Measurements from ENCODE around the gene TH. TPM values are rescaled to one million over a fixed set of nuclear protein-coding genes. Genes with fewer than 3 reads are reported as not detected.

The TH gene
- total RNA-seq, 2 experiments from 2014 or later, result not detected

- Histone ChIP-seq H3K4me1 (ENCODE audit: insufficient read depth, low read length, poor library complexity, severe bottlenecking) (peaks cover 3% of the 10 kb centered on the region), H3K36me3 (ENCODE audit: insufficient read depth, low read length) (no peaks in the 10 kb centered on the region), H3K4me3 (ENCODE audit: low read depth, low read length, poor library complexity, severe bottlenecking) (no peak overlapping the region), H3K9me2 (ENCODE audit: insufficient read depth, low read length) (no peaks in the 10 kb centered on the region), H2AFZ (ENCODE audit: low read length) (no peak overlapping the region), H3K4me2 (ENCODE audit: low read length) (no peak overlapping the region), H4K20me1 (ENCODE audit: insufficient read depth, low read length) (no peaks in the 10 kb centered on the region), H3K79me2 (ENCODE audit: insufficient read depth, low read depth, low read length) (no peaks in the 10 kb centered on the region), H3K9me3 (ENCODE audit: low read length) (no peaks in the 10 kb centered on the region), H3K27ac (ENCODE audit: low read depth, low read length, poor library complexity, severe bottlenecking) (no peak overlapping the region)
- BruUV-seq (replicated peaks), result no TSS peak
- ChIA-PET CTCF (ENCODE audit: unreplicated experiment) (no interaction called here), POLR2A (no interaction called here)
- no peak for TF ChIP-seq EZH2phosphoT487 (IDR thresholded peaks at IDR 0.05; ENCODE audit: borderline replicate concordance, low read depth, low read length)
- no peak for TF ChIP-seq CTCF (conservative IDR thresholded peaks at IDR 0.05; ENCODE audit: low read length)
- no peak for DNase-seq (ENCODE audit: low spot score)
- intact Hi-C loops (cut with micrococcal nuclease; ENCODE audit: unreplicated experiment), result loop anchor here (5.0 kb wide), 1 partner anchor 203 kb away; the partner anchor contains the start of gene TSSC4
These were observed 28.1 kb upstream of the TH start for GRCh38 chr11:2199466-2200341.

DNA sequence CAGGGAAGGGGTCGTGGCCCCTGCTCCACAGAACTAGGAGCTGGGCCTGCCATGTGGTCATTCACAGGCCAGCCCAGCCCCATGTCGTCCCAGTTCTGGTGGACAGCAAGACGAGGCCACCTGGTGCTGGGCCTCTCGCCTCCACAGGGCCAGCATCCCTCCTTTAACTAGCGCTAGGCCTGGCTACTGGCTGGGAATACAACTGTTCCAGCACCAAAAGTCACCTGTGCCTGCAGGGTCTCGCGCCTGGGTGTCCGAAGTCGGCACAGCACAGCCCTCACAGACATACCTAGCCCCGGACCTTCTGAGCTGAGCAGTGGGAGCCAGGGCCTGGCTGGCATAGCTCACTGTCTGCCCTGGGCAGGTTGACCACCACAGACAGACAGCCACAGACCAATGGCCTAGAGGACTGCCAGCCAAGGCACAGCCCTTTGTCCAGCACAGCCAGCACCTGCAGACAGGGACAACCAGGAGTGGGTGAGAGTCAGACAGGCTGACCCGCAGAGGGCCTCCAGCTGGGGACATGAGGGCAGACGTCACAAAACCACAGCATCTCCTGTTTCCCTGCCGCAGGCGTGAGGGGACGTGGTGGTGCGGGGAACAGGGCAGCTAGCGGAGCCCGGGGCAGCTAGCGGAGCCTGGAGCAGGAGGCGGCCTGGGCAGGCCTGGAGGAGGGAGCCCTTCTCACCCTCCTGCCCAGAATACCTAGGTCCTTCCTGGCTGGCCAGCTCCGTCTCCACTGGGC lies 27.2 kb upstream of the TH start:
- ChIA-PET CTCF (ENCODE audit: unreplicated experiment) (interaction anchor here (0.6 to 1.0 kb wide), 3 partner anchors 33 to 224 kb away, joined by 3 read pairs; no protein-coding TSS in a partner anchor), POLR2A (no interaction called here)
- Histone ChIP-seq H3K79me2 (ENCODE audit: insufficient read depth, low read depth, low read length) (no peaks in the 10 kb centered on the region), H3K9me3 (ENCODE audit: low read length) (no peaks in the 10 kb centered on the region), H3K4me1 (ENCODE audit: insufficient read depth, low read length, poor library complexity, severe bottlenecking) (peaks cover 3% of the 10 kb centered on the region), H3K36me3 (ENCODE audit: insufficient read depth, low read length) (no peaks in the 10 kb centered on the region), H3K4me2 (ENCODE audit: low read length) (no peak overlapping the region), H3K4me3 (ENCODE audit: low read depth, low read length, poor library complexity, severe bottlenecking) (no peak overlapping the region), H3K27ac (ENCODE audit: low read depth, low read length, poor library complexity, severe bottlenecking) (no peak overlapping the region), H2AFZ (ENCODE audit: low read length) (no peak overlapping the region), H3K9me2 (ENCODE audit: insufficient read depth, low read length) (no peaks in the 10 kb centered on the region), H4K20me1 (ENCODE audit: insufficient read depth, low read length) (no peaks in the 10 kb centered on the region)
- intact Hi-C loops (cut with micrococcal nuclease; ENCODE audit: unreplicated experiment), result loop anchor here (5.0 kb wide), 1 partner anchor 204 kb away; the partner anchor contains the start of gene TSSC4
- no peak for TF ChIP-seq CTCF (conservative IDR thresholded peaks at IDR 0.05; ENCODE audit: low read length)
- no peak for DNase-seq (ENCODE audit: low spot score)
- BruUV-seq (replicated peaks), result no TSS peak

Measured in OCI-LY7 (cell line).